Measurements from ENCODE around the gene SHANK2.

SHANK2 gene

GRCh38 chr11:71232364-71232763, 20.0 kb downstream of the SHANK2 start:
- H3K27me3 ChIP-seq (ENCODE audit: low read depth) = no peaks in the 10 kb centered on the region
- H3K4me3 ChIP-seq = no peak overlapping the region
- in situ Hi-C loops (cut with MboI; ENCODE audit: low sequenced_read_pairs) = no loop called here
- H3K9me3 ChIP-seq = no peaks in the 10 kb centered on the region
- no peaks in the 10 kb centered on the region for H3K4me1 ChIP-seq
- no peak for DNase-seq (ENCODE audit: low spot score in 2 of 2)
- H3K36me3 ChIP-seq (replicated peaks) = no peaks in the 10 kb centered on the region

GRCh38 chr11:71228961-71229360, 23.4 kb downstream of the SHANK2 start:
- H3K9me3 ChIP-seq = no peaks in the 10 kb centered on the region; the same call in 1 of the 2 replicates
- H3K36me3 ChIP-seq (replicated peaks) = no peaks in the 10 kb centered on the region
- H3K4me3 ChIP-seq = no peak overlapping the region
- DNase-seq (ENCODE audit: low spot score in 2 of 2) = no peak
- H3K27me3 ChIP-seq (ENCODE audit: low read depth) = no peaks in the 10 kb centered on the region
- in situ Hi-C loops (cut with MboI; ENCODE audit: low sequenced_read_pairs) = no loop called here
- no peaks in the 10 kb centered on the region for H3K4me1 ChIP-seq

GRCh38 chr11:71227058-71227659, 25.2 kb downstream of the SHANK2 start:
- H3K9me3 ChIP-seq = no peaks in the 10 kb centered on the region; the same call in 1 of the 2 replicates
- in situ Hi-C loops (cut with MboI; ENCODE audit: low sequenced_read_pairs) = no loop called here
- no peaks in the 10 kb centered on the region for H3K4me1 ChIP-seq
- no peaks in the 10 kb centered on the region for H3K36me3 ChIP-seq (replicated peaks)
- no peak overlapping the region for H3K4me3 ChIP-seq
- H3K27me3 ChIP-seq (ENCODE audit: low read depth) = no peaks in the 10 kb centered on the region
- DNase-seq (ENCODE audit: low spot score in 2 of 2) = no peak

GRCh38 chr11:71223671-71224660, 28.4 kb downstream of the SHANK2 start:
- Histone ChIP-seq H3K4me3 (no peak overlapping the region), H3K9me3 (no peaks in the 10 kb centered on the region; the same call in 1 of the 2 replicates), H3K27me3 (ENCODE audit: low read depth) (no peaks in the 10 kb centered on the region), H3K36me3 (replicated peaks) (no peaks in the 10 kb centered on the region), H3K4me1 (no peaks in the 10 kb centered on the region)
- in situ Hi-C loops (cut with MboI; ENCODE audit: low sequenced_read_pairs) = no loop called here
- DNase-seq (ENCODE audit: low spot score in 2 of 2) = no peak

- Histone ChIP-seq H3K4me1 (no peaks in the 10 kb centered on the region), H3K9me3 (no peaks in the 10 kb centered on the region; the same call in 1 of the 2 replicates), H3K36me3 (replicated peaks) (no peaks in the 10 kb centered on the region), H3K27me3 (ENCODE audit: low read depth) (no peaks in the 10 kb centered on the region), H3K4me3 (no peak overlapping the region)
- in situ Hi-C loops (cut with MboI; ENCODE audit: low sequenced_read_pairs) = no loop called here
- no peak for DNase-seq (ENCODE audit: low spot score in 2 of 2)
These were observed 29.3 kb downstream of the SHANK2 start for GRCh38 chr11:71223081-71223405.

GRCh38 chr11:71222318-71223080, 29.9 kb downstream of the SHANK2 start:
- Histone ChIP-seq H3K9me3 (no peaks in the 10 kb centered on the region; the same call in 1 of the 2 replicates), H3K36me3 (replicated peaks) (no peaks in the 10 kb centered on the region), H3K27me3 (ENCODE audit: low read depth) (no peaks in the 10 kb centered on the region), H3K4me3 (no peak overlapping the region), H3K4me1 (no peaks in the 10 kb centered on the region)
- in situ Hi-C loops (cut with MboI; ENCODE audit: low sequenced_read_pairs) = no loop called here
- DNase-seq (ENCODE audit: low spot score in 2 of 2) = no peak

- no peak for DNase-seq (ENCODE audit: low spot score in 2 of 2)
- Histone ChIP-seq H3K4me1 (no peaks in the 10 kb centered on the region), H3K9me3 (no peaks in the 10 kb centered on the region; the same call in 1 of the 2 replicates), H3K4me3 (no peak overlapping the region), H3K36me3 (replicated peaks) (no peaks in the 10 kb centered on the region), H3K27me3 (ENCODE audit: low read depth) (no peaks in the 10 kb centered on the region)
- in situ Hi-C loops (cut with MboI; ENCODE audit: low sequenced_read_pairs) = no loop called here
These were observed 30.6 kb downstream of the SHANK2 start for GRCh38 chr11:71221821-71222220.

- H3K27me3 ChIP-seq (ENCODE audit: low read depth) = no peaks in the 10 kb centered on the region
- no peaks in the 10 kb centered on the region for H3K36me3 ChIP-seq (replicated peaks)
- DNase-seq (ENCODE audit: low spot score in 2 of 2) = no peak
- in situ Hi-C loops (cut with MboI; ENCODE audit: low sequenced_read_pairs) = no loop called here
- H3K4me1 ChIP-seq = no peaks in the 10 kb centered on the region
- no peak overlapping the region for H3K4me3 ChIP-seq
- no peaks in the 10 kb centered on the region; the same call in 1 of the 2 replicates for H3K9me3 ChIP-seq
These were observed 31.2 kb downstream of the SHANK2 start for GRCh38 chr11:71221201-71221600.

GRCh38 chr11:71218789-71219499, 33.4 kb downstream of the SHANK2 start:
- H3K4me3 ChIP-seq = no peak overlapping the region
- no peaks in the 10 kb centered on the region for H3K27me3 ChIP-seq (ENCODE audit: low read depth)
- no peaks in the 10 kb centered on the region for H3K4me1 ChIP-seq
- in situ Hi-C loops (cut with MboI; ENCODE audit: low sequenced_read_pairs) = no loop called here
- no peaks in the 10 kb centered on the region for H3K9me3 ChIP-seq
- H3K36me3 ChIP-seq (replicated peaks) = no peaks in the 10 kb centered on the region
- DNase-seq (ENCODE audit: low spot score in 2 of 2) = no peak

GRCh38 chr11:71215425-71215965, 36.9 kb downstream of the SHANK2 start:
- Histone ChIP-seq H3K36me3 (replicated peaks) (no peaks in the 10 kb centered on the region), H3K4me1 (no peaks in the 10 kb centered on the region), H3K4me3 (no peak overlapping the region), H3K9me3 (no peaks in the 10 kb centered on the region), H3K27me3 (ENCODE audit: low read depth) (no peaks in the 10 kb centered on the region)
- no peak for DNase-seq (ENCODE audit: low spot score in 2 of 2)
- in situ Hi-C loops (cut with MboI; ENCODE audit: low sequenced_read_pairs) = no loop called here

- DNase-seq (ENCODE audit: low spot score in 2 of 2) = no peak
- no peak overlapping the region for H3K4me3 ChIP-seq
- no peaks in the 10 kb centered on the region for H3K9me3 ChIP-seq
- H3K4me1 ChIP-seq = no peaks in the 10 kb centered on the region
- H3K27me3 ChIP-seq (ENCODE audit: low read depth) = no peaks in the 10 kb centered on the region
- H3K36me3 ChIP-seq (replicated peaks) = no peaks in the 10 kb centered on the region
- in situ Hi-C loops (cut with MboI; ENCODE audit: low sequenced_read_pairs) = no loop called here
These were observed 37.6 kb downstream of the SHANK2 start for GRCh38 chr11:71214553-71215424.

- DNase-seq (ENCODE audit: low spot score in 2 of 2) = no peak
- Histone ChIP-seq H3K4me3 (no peak overlapping the region), H3K27me3 (ENCODE audit: low read depth) (no peaks in the 10 kb centered on the region), H3K9me3 (no peaks in the 10 kb centered on the region), H3K36me3 (replicated peaks) (no peaks in the 10 kb centered on the region), H3K4me1 (no peaks in the 10 kb centered on the region)
- in situ Hi-C loops (cut with MboI; ENCODE audit: low sequenced_read_pairs) = no loop called here
These were observed 38.5 kb downstream of the SHANK2 start for GRCh38 chr11:71213696-71214552.

All from HAP-1 (cell line).